Measurements from ENCODE around the gene SPEM3. TPM values are rescaled to one million over a fixed set of nuclear protein-coding genes. Genes with fewer than 3 reads are reported as not detected.
A peak's percentile ranks its signal among the peaks of the same experiment; 100 is the strongest.

The SPEM3 gene
- total RNA-seq, 1 donor from 2014 or later = not detected

DNA sequence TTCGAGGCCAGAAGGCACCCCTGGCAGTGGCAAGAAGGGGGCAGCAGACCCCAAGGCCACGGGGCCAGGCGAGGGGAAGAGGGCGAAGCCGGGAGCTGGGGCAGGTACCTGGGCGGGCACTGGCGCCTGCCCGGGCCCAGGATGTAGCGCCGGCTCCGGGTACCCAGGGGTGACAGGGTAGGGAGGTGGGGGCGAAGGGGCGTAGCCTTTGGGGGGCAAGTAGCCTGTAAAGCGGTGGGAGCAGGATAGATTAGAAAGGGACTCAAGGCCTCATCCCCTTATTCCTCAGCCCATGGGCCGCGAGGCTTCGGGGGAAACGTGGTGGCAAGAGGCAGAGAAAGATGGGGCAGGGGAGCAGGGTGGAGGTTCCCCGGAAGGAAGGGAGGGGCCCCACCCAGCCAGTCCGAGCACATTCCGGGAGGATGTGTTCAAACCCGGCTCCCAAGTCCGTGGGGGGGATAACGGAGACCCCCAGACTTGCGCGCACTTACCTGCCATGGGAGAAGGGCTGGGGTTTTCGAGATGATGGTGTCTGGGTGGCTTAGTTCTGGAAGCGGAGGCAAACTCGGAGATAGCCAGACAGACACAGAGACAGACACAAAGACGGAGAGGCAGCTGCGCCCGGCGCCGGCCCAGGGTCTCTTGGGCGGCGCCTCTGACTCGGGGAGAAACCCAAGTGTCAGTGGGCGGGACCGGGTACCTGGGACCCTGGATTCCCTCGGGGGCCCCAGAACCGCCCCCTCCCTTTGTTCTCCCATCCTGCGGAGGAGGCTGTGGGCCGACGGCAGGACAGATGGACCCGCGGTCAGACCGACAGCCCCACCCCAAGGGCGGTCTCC, 34.8 kb upstream of the SPEM3 start:
- DNase-seq (ENCODE audit: low read depth) = no peak
- TF ChIP-seq, protein P1, sequence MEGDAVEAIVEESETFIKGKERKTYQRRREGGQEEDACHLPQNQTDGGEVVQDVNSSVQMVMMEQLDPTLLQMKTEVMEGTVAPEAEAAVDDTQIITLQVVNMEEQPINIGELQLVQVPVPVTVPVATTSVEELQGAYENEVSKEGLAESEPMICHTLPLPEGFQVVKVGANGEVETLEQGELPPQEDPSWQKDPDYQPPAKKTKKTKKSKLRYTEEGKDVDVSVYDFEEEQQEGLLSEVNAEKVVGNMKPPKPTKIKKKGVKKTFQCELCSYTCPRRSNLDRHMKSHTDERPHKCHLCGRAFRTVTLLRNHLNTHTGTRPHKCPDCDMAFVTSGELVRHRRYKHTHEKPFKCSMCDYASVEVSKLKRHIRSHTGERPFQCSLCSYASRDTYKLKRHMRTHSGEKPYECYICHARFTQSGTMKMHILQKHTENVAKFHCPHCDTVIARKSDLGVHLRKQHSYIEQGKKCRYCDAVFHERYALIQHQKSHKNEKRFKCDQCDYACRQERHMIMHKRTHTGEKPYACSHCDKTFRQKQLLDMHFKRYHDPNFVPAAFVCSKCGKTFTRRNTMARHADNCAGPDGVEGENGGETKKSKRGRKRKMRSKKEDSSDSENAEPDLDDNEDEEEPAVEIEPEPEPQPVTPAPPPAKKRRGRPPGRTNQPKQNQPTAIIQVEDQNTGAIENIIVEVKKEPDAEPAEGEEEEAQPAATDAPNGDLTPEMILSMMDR (conservative IDR thresholded peaks at IDR 0.05; ENCODE audit: low read depth, low read length) = no peak
- H3K4me3 ChIP-seq (ENCODE audit: low read depth, low read length) = peak overlapping the region; percentile 96

DNA sequence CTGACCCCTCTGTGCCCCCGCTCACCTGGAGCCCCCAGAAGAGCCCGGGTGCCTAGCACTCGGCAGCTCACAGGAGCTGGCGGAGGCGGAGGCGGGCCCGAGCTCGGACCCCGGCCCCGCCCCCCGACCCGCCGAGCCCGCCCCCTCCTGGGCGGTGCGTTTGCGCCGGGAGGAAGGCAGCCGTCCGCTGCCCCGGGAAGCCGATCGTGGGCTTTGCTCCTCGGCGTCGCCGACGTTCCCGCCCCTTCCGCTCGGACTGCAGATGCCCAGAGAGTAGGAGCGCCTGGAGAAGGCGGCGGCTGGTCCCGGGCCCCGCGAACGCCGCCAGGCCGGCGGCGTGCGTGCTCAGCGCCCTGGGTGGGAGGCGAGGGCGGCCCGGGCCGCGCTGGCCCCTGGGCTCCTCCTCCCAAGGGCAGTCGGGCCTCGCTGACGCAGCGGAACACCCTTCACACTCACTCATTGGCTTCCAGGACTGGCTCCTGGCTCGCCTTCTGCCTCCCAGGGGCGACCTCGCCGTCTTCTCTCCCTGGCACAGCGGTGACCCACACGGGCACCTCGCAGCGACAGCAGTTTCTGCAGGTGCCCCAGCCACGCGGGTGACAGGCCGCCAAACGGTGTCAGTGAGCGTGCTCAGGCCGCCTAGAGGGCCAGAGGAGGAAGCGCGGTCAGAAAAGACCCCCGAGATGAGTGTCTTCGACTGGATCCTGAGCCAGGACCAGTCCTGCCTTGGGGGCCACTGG, 34.0 kb upstream of the SPEM3 start, which contains the start of gene PLSCR3:
TSS of gene PLSCR3 (minus strand) at position 74 of the 740 bp plus-strand sequence. CDS start 415 bp downstream, outside the sequence.
- H3K4me3 ChIP-seq (ENCODE audit: low read depth, low read length) = peak within 1 kb of the TSS; percentile 96
- no peak for DNase-seq (ENCODE audit: low read depth)
- TF ChIP-seq, protein P1 (conservative IDR thresholded peaks at IDR 0.05; ENCODE audit: low read depth, low read length) = peak; percentile 35

DNA sequence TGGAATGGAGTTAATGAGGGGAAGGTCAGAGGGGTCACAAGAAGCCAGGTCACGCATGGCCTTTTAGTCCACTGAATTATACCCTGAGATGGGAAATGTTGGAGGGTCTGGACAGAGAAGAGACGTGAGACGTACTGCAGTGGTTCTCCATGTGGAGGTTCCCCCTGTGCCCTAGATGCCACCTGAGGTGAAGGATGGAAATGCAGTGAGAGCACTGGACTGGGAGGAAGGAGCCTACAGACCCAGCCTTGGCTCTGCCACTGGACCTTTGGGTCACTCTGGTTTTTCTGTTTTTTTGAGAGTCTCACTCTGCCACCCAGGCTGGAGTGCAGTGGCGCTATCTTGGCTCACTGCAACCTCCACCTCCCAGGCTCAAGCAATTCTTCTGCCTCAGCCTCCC, 32.5 kb upstream of the SPEM3 start:
- DNase-seq (ENCODE audit: low read depth) = no peak
- no peak overlapping the region for H3K4me3 ChIP-seq (ENCODE audit: low read depth, low read length)
- TF ChIP-seq, protein P1 (conservative IDR thresholded peaks at IDR 0.05; ENCODE audit: low read depth, low read length) = no peak

DNA sequence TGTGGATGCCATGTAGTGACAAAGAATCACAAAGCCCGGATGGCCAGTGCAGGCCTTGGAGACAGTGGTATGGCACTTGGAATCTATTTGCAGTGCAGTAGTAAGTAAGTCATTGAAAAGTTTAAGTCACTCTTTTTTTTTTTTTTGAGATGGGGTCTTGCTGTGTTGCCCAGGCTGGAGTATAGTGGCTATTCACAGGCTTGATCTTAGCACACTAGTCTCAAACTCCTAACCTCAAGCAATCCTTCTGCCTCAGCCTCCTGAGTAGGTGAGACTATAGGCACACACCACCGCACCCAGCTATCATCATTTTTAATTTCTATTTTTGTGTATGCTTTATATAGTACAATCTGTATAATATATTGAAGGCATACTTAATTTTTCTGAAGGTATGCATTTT, 30.0 kb upstream of the SPEM3 start:
- H3K4me3 ChIP-seq (ENCODE audit: low read depth, low read length) = no peak overlapping the region
- DNase-seq (ENCODE audit: low read depth) = no peak
- TF ChIP-seq, protein P1 (conservative IDR thresholded peaks at IDR 0.05; ENCODE audit: low read depth, low read length) = no peak

DNA sequence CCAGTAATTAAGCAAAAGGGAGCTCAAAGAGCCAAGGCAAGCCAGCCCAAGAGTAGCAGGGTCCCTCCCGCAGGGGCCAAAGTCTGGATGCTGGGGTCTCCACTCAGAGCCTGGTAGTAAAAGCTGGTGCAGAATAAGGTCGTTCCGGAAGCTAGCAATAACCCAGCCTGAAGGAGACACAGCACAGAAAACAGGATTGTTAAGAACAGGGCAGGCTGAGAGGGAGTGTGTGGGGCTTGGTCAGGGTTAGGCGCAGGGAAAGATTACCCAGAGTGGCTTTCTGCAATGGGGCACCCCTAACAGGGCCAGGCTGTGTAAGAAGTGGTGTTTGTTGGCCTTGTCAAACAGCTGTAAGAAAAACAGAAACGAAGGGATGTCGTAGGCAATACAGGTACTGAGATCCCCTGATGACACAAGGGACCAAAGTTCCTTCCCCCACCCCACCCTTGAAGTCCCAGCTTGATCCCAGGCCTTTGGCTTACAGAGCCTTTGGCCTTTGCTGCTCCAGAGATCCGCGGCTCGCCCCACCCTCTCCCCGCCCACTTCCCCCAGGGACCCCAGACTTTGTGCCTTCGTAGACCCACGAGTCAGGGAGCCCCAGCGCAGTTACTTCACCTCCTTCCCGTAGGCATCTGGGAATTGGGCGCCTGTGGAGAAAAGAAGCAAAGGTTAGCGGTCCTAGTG, 25.5 kb upstream of the SPEM3 start:
- no peak for DNase-seq (ENCODE audit: low read depth)
- TF ChIP-seq, protein P1 (conservative IDR thresholded peaks at IDR 0.05; ENCODE audit: low read depth, low read length) = no peak
- peak overlapping the region; percentile 71 for H3K4me3 ChIP-seq (ENCODE audit: low read depth, low read length)

DNA sequence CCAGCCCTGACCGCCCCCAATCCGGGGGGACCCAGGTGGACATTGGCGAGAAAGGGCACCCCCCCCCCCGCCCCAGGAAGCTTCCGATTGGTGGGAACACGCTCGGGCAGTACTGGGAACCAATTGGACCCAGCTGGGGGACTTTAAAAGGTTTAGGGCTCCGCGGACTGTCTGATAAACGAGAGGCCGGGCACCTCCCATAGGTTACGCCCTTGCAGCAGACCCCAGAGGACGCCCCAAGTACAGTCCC, 25.0 kb upstream of the SPEM3 start:
- TF ChIP-seq, protein P1 (conservative IDR thresholded peaks at IDR 0.05; ENCODE audit: low read depth, low read length) = no peak
- peak overlapping the region; percentile 71 for H3K4me3 ChIP-seq (ENCODE audit: low read depth, low read length)
- DNase-seq (ENCODE audit: low read depth) = no peak

Measured in epithelial cell of proximal tubule (primary cell).